Aorta (tissue), 5 donors: ENCODE data around the gene NLGN1. TPM values are rescaled to one million over a fixed set of nuclear protein-coding genes. Genes with fewer than 3 reads are reported as not detected.

Experiments
- ATAC-seq: fragments of 200-7000 bp; cut with Tn5 transposase; one replicate; pipeline ENCODE4 v1.9.1; 2022; ENCODE audit warnings: moderate library complexity; ENCODE audit not compliant: low FRiP score
- DNase-seq, 2 donors: peaks; one replicate each; pipeline ENCODE4 v3.0.0-alpha.2; 2020
- H3K27ac ChIP-seq, 2 donors: one replicate each; pipeline ENCODE4 v1.5.1; 2013; ENCODE audit warnings: low read length in 2 of 2, mild to moderate bottlenecking in 2 of 2, moderate library complexity in 2 of 2, control low read depth in 1 of 2, inconsistent platforms in 1 of 2, low read depth in 1 of 2
- H3K27me3 ChIP-seq, 2 donors: one replicate each; pipeline ENCODE4 v1.6.1; 2013; ENCODE audit warnings: control low read depth in 1 of 2, low read length in 1 of 2, mild to moderate bottlenecking in 1 of 2, moderate library complexity in 1 of 2; ENCODE audit not compliant: insufficient read depth in 2 of 2, control insufficient read depth in 1 of 2
- H3K36me3 ChIP-seq, 2 donors: one replicate each; pipeline ENCODE4 v1.6.1; 2013; ENCODE audit warnings: control low read depth in 1 of 2, low read length in 1 of 2, mild to moderate bottlenecking in 1 of 2; ENCODE audit not compliant: insufficient read depth in 2 of 2, control insufficient read depth in 1 of 2
- H3K4me1 ChIP-seq, 2 donors: one replicate each; pipeline ENCODE4 v1.6.1; 2013; ENCODE audit warnings: low read length in 2 of 2, control low read depth in 1 of 2, mild to moderate bottlenecking in 1 of 2, moderate library complexity in 1 of 2; ENCODE audit not compliant: insufficient read depth in 2 of 2, control insufficient read depth in 1 of 2
- H3K4me3 ChIP-seq, 2 donors: one replicate each; pipeline ENCODE4 v1.5.1; 2013; ENCODE audit warnings: low read length in 2 of 2, control low read depth in 1 of 2, mild to moderate bottlenecking in 1 of 2
- H3K9me3 ChIP-seq: one replicate; pipeline ENCODE4 v1.6.1; 2013; ENCODE audit warnings: mild to moderate bottlenecking, low read length; ENCODE audit not compliant: control insufficient read depth
- WGBS, 2 donors: extraction: QIAGEN DNeasy Blood & Tissue Kit; methylation state at CpG; one replicate each; pipeline ENCODE4 v1.1.7; 2013; 5-methylcytosine and 5-hydroxymethylcytosine counted together
- intact Hi-C, 2 donors: fragments of 100-400 bp; cut with DNase I; formaldehyde crosslinking; loops; one replicate each; pipeline versions ENCODE4 v1.14.2 to v1.15.0; 2022
- polyA plus RNA-seq, 2 donors: library from polyadenylated mRNA; stranded (reverse); fragments of 200-250 nt; gene quantifications; one replicate each; pipeline ENCODE4 v1.2.3, GENCODE V29; 2013
- total RNA-seq, 2 donors: library from RNA; stranded (reverse); fragmentation: NEBNext Ultra II Directional; extraction: Animal tissue kit (Norgen Biotek cat#: 25700); gene quantifications; one replicate each; pipeline ENCODE4 v1.2.1, GENCODE V29; 2021
- donor health status: healthy with polysubstance abuse.
- donor health status: Bipolar disorder and iron deficiency.
- donor health status: DM: no; HTN: no; CAD: no.
- donor health status: DM: no; HTN: no; CAD: no.
- donor health status: DM: yes; HTN: yes; CAD: no.

The NLGN1 gene
- total and polyA plus RNA-seq, 4 donors: 0.50 to 20.0 (median 8.6) TPM

DNA sequence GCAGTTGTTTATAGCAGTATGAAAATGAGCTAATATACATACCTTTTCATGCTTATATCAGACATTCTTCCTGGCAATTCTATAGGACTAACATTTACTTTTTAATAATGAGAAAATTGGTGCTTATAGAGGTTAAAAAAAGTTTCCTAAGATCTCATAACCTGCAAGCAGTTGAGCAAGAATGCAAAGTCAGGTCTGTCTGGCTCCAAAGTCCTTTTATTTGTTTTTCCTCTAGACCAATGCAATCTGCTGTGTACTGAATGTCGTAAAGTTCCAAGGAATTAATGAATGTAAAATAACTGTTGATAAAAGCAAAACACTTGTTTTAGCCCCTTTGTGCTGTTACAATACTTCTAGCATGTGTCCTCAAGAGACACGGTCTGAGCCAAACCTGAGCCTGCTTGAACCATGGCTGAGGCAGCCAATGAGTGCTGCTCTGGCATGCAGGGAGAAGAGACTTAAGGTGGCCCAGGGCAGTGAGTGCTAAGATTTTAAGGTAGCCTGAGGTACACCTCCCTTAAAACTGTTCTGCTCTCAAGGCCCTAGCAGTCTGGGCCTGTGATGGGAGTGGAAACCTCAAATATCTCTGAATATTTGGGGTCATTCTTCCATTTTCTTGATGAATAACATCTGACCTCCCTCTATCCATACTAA, 906.5 kb downstream of the NLGN1 start:
- Histone ChIP-seq H3K36me3 (no peaks in the 10 kb centered on the region), H3K4me1 (no peaks in the 10 kb centered on the region), H3K4me3 (no peak overlapping the region), H3K27ac (no peak overlapping the region), H3K27me3 (no peaks in the 10 kb centered on the region), H3K9me3 (no peaks in the 10 kb centered on the region)
- DNase-seq: no peak
- ATAC-seq: no peak
- intact Hi-C loops: no loop called here
- 18 to 21% methylated on average over 2 of the region's 2 CpGs for WGBS, 2 donors

GRCh38 chr3:174308736-174309135, 911.2 kb downstream of the NLGN1 start:
- DNase-seq: no peak
- Histone ChIP-seq H3K27ac (no peak overlapping the region), H3K27me3 (no peaks in the 10 kb centered on the region), H3K4me1 (no peaks in the 10 kb centered on the region), H3K9me3 (no peaks in the 10 kb centered on the region), H3K36me3 (no peaks in the 10 kb centered on the region), H3K4me3 (no peak overlapping the region)
- 95 to 100% methylated on average over 1 of the region's 1 CpG for WGBS, 2 donors
- no peak for ATAC-seq
- intact Hi-C loops: no loop called here

DNA sequence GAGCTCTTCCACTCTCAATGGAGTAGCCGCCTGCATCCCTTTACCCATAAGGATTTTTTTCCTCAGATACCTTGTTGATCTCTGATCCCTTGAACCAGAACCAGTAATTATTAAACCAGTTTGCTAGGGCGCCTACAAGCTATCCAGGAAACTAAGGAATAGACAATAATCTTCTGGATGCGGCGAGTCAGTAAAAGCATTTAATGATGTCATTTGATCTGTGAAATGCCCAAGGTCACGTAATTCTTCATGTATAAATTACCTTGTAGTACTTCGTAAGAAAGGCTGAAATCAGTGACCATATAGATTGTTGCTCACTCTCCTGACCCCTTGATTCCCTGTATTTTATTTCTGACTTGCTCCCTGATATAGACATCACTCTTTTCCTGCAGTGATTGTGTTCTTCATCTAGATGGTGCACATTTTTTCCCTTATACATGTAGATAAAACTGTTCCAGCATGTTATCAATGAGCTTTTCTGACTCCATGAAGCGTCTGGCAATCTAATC, 913.0 kb downstream of the NLGN1 start:
- WGBS, 2 donors: 80 to 85% methylated on average over 7 of the region's 7 CpGs
- Histone ChIP-seq H3K27me3 (no peaks in the 10 kb centered on the region), H3K4me3 (no peak overlapping the region), H3K36me3 (no peaks in the 10 kb centered on the region), H3K4me1 (no peaks in the 10 kb centered on the region), H3K9me3 (no peaks in the 10 kb centered on the region), H3K27ac (no peak overlapping the region)
- DNase-seq: no peak
- intact Hi-C loops: no loop called here
- ATAC-seq: no peak

- H3K27me3 ChIP-seq: no peaks in the 10 kb centered on the region
- H3K27ac ChIP-seq: no peak overlapping the region
- DNase-seq: no peak
- H3K9me3 ChIP-seq: no peaks in the 10 kb centered on the region
- ATAC-seq: no peak
- intact Hi-C loops: no loop called here
- H3K4me3 ChIP-seq: no peak overlapping the region
- no peaks in the 10 kb centered on the region for H3K36me3 ChIP-seq
- WGBS, 2 donors: 71 to 98% methylated on average over 2 of the region's 2 CpGs
- H3K4me1 ChIP-seq: no peaks in the 10 kb centered on the region
These were observed 917.7 kb downstream of the NLGN1 start for GRCh38 chr3:174315225-174315624.

- WGBS, 2 donors: 97 to 100% methylated on average over 1 of the region's 1 CpG
- Histone ChIP-seq H3K36me3 (no peaks in the 10 kb centered on the region), H3K27ac (no peak overlapping the region), H3K4me3 (no peak overlapping the region), H3K9me3 (no peaks in the 10 kb centered on the region), H3K4me1 (no peaks in the 10 kb centered on the region), H3K27me3 (no peaks in the 10 kb centered on the region)
- ATAC-seq (no peak), DNase-seq (no peak)
- intact Hi-C loops: no loop called here
These were observed 919.5 kb downstream of the NLGN1 start for GRCh38 chr3:174317005-174317404.

DNA sequence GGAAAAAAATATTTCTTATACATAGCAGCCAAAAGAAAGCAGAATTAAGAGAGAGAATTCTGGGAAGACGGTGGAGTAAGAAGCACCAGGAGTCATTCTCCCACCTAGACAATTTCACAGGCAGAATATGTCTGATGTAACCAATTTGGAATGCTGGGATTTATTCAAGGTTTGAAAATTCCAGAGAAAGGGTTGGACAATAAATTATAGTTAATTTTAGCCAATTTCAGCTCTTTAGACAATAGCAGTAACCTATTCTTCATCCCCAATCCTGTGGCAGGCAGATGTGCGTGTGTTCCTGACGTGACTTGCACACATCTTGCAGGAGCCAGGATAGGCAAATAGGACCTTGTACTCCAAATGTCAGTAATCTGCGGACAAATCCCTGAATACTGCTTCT, 920.6 kb downstream of the NLGN1 start:
- WGBS, 2 donors: 86 to 95% methylated on average over 4 of the region's 4 CpGs
- H3K9me3 ChIP-seq: no peaks in the 10 kb centered on the region
- H3K27ac ChIP-seq: no peak overlapping the region
- intact Hi-C loops: no loop called here
- ATAC-seq: no peak
- DNase-seq: no peak
- no peaks in the 10 kb centered on the region for H3K27me3 ChIP-seq
- no peaks in the 10 kb centered on the region for H3K4me1 ChIP-seq
- H3K4me3 ChIP-seq: no peak overlapping the region
- H3K36me3 ChIP-seq: no peaks in the 10 kb centered on the region

GRCh38 chr3:174321548-174321947, 924.0 kb downstream of the NLGN1 start:
- Histone ChIP-seq H3K36me3 (no peaks in the 10 kb centered on the region), H3K4me1 (no peaks in the 10 kb centered on the region), H3K27ac (no peak overlapping the region), H3K27me3 (no peaks in the 10 kb centered on the region), H3K4me3 (no peak overlapping the region), H3K9me3 (no peaks in the 10 kb centered on the region)
- no peak for DNase-seq
- no peak for ATAC-seq
- WGBS, 2 donors: 71 to 75% methylated on average over 1 of the region's 1 CpG
- intact Hi-C loops: no loop called here

DNA sequence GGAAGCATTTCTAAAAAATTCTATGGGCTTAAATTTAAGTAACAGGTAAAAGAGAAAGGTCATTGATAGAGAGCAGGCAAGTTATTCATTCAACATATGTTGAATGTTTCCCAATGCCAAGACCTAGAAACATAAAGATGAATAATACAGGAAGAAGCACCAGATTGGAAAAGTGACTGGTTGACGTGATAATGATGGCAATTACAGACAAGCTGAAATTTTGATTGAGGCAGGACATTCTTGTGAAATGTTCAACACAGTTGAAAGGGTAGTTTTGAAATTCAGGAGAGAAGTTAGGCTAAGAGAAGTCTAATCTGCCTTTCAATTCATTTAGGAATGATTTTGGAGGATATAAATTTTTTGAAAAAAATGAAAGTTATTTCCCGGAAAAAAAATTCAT, 925.2 kb downstream of the NLGN1 start:
- no peaks in the 10 kb centered on the region for H3K27me3 ChIP-seq
- intact Hi-C loops: no loop called here
- no peaks in the 10 kb centered on the region for H3K4me1 ChIP-seq
- no peak overlapping the region for H3K27ac ChIP-seq
- no peaks in the 10 kb centered on the region for H3K9me3 ChIP-seq
- WGBS, 2 donors: 76 to 85% methylated on average over 2 of the region's 2 CpGs
- DNase-seq: no peak
- ATAC-seq: no peak
- no peak overlapping the region for H3K4me3 ChIP-seq
- no peaks in the 10 kb centered on the region for H3K36me3 ChIP-seq

- 89 to 90% methylated on average over 3 of the region's 3 CpGs for WGBS, 2 donors
- no peaks in the 10 kb centered on the region for H3K36me3 ChIP-seq
- no peaks in the 10 kb centered on the region for H3K27me3 ChIP-seq
- intact Hi-C loops: no loop called here
- no peaks in the 10 kb centered on the region for H3K4me1 ChIP-seq
- DNase-seq (no peak), ATAC-seq (no peak)
- no peak overlapping the region for H3K27ac ChIP-seq
- H3K9me3 ChIP-seq: no peaks in the 10 kb centered on the region
- no peak overlapping the region for H3K4me3 ChIP-seq
These were observed 927.6 kb downstream of the NLGN1 start for GRCh38 chr3:174325171-174325570.
